A204.1 (cell line): Measurements from ENCODE around the gene FSHB.
A peak's percentile ranks its signal among the peaks of the same experiment; 100 is the strongest.
"Not testable (repeated sequence)": the region's sequence is repeated elsewhere in the genome, so short reads cannot be mapped to it uniquely, and the experiment has no call there.

ENCODE experiments used
- FAIRE-seq: peaks from 2 replicates; lab custom pipeline; 2012; peaks lifted over from hg19 to GRCh38; lab: Jason Lieb, UNC

The FSHB gene

GRCh38 chr11:30230714-30231113, at the start of gene FSHB:
FSHB (plus strand) TSS chr11:30231014; CDS start chr11:30231903, 889 bp downstream.
- FAIRE-seq, result no peak

DNA sequence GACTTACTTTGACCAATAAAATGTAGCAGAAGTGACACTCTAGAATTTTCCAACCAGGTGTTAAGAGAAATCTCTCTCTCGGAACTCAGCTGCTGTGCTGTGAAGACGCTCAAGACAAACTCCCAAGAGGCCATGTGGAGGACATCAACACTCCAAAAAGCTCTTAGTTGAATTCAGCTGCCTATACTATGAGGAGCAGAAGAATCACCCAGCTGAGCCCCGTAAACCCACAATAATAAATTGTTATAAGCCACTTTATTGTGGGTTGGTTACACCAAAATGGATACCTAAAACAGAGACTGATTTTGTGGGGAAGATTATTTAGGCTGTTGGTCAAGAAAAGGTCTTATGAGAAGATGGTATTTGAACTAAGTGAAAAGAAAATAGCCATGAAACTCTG, 44.1 kb upstream of the FSHB start:
- FAIRE-seq, result no peak

DNA sequence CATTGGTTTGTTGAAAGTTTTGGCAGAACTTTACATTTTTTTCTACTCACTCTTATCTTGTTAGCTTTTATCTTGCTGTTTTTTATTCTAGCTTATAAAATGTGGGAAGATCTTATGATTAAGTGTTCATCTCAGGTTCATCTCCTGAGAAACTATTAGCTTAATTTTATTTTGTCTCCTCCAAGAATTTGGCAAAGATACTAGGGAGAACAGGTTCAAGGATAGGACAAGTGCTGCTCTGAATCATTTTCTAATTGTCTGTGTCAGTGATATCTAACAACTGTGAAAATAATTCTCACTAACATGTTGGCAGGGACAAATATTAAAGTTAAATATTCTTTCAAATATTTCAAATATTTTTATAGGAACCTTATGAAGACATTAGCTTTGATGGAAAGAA, 38.2 kb upstream of the FSHB start:
- FAIRE-seq, result no peak

GRCh38 chr11:30196400-30197206, 34.2 kb upstream of the FSHB start:
- peak; percentile 68 for FAIRE-seq

- no peak for FAIRE-seq
Observed at GRCh38 chr11:30197869-30198268, 32.9 kb upstream of the FSHB start.

- not testable (repeated sequence) for FAIRE-seq
Observed at GRCh38 chr11:30202989-30203388, 27.8 kb upstream of the FSHB start.

GRCh38 chr11:30203850-30204249, 27.0 kb upstream of the FSHB start:
- no peak for FAIRE-seq

GRCh38 chr11:30206249-30206996, 24.4 kb upstream of the FSHB start:
- FAIRE-seq, result no peak

DNA sequence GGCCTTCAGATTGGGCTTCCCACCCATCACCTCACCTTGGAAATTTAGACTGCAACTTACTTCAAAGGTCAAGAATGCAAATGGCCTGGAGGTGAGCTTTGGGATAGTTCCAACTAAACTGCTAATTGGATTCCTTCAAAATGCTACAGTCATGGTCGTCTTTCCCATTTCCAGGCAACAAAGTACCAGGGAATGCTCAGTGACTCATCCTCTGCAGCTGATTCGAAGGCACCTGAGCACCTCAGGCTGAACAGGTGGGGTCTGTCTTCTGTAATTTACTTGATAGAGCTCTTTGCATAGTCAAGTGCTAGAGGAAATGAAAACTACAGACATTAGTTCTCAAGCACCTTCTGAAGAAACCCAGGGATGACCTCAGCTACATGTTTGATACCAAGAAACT, 20.5 kb upstream of the FSHB start:
- no peak for FAIRE-seq

DNA sequence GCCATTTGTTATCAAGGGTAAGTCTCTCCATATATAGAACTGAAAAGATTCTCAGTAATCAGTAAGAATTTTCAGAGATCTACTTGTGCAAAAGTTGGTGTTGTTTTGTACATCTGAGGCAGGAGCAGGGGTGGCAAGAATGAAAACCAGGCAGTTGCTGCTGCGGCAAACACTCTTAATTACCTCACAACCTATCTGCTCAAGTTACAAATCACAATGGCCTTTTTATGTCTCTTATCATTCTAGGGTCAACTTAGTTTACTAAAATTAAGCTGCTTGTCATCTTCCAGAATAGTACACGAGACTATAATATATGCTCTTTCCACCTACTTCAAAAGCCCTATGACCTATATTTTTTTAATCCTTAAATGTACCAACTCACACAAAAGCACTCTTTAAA, 14.3 kb upstream of the FSHB start:
- no peak for FAIRE-seq

DNA sequence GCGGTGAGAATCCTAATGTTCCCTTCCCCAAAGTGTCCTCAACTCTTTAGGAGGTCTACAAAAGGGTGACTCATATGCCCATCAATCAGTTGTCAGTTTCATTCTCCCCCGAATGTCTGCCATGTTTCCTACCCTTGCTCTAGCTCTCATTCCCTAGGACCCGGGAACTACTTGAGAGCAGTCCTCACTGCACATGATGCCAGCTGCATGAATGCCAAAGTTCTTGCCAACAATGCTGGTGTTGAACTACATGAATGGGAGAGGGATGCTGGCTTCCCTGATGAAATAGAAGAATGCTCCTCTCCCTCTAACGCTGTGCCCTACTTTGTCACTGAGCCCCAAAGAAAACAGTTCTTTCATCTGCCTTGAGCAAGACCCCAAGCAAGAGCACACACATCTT, 12.5 kb upstream of the FSHB start:
- FAIRE-seq, result no peak

DNA sequence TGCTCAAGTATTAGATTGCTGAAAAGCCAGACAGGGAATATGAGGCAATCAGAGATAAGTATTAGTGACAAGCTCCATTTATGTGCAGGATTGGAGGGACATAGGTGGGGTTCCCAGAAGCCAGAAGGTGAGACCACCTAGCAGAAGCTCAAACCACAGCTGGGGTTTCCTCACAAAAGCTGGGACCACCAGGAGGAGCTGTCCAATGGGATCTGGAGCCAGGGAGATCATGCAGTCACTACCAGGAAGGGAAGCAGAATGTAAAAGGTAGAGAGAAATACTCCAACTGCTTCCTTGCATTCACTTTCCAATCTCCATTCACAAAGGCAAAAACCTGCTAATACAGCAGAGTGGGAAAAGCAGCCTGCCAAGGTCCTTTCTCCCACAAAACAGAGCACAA, 5.2 kb upstream of the FSHB start:
- no peak for FAIRE-seq

DNA sequence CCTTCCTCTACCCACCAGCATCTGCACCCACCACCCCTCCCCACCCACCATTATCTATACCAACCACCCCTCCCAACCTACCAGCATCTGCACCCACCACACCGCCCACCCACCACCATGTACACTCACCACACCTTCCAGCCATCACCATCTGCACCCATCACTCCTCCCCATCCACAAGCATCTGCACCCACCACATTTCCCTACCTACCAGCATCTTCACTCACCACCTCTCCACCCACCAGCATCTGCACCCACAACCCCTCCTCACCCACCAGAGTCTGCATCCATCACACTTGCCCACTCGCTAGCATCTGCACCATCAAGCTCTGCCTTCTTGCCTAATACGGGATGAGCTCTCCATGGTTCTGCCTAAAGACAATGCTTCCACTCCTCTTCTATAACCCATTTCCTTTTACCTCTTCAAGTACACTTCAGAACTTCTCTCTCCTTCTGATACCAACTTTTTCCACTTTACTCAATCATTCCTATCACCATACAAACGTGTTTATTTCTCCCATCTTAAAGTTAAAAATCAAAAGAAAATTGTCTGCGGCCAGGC, 2.4 kb upstream of the FSHB start:
- no peak for FAIRE-seq

DNA sequence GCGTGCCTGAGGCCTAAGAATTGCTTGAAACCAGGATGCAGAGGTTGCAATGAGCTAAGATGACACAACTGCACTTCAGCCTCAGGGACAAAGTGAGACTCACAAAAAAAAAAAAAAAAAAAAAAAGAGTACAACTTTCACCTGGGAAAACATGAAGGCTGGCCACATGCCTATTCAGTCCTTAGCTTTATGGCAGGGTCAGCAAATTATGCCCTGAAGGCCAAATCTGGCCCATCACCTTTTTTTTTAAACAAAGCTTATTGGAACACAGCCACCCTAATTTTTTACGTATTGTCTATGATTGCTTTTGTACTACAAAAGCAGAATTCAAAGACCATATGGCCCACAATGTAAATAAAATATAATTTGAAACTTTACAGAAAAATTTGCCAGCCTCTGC, 8.2 kb downstream of the FSHB start:
- no peak for FAIRE-seq

DNA sequence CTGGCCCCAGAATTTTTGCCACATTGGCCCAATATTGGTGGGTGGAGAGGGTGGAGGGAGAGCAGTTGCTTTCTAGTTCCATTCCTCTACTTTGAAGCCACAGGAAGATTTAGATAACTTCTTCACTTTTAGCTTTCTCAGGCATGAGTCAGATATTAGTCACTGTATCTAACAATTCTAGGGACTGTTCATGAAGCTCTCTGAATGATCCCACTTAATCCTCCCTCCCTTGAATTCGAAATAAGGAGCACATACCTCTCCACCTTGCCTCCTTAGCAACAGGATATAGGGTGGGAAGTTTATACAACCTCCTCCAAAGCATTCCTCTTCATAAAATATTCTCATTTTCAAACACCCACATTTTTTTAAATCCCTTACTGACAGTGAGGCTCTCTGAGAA, 13.5 kb downstream of the FSHB start:
- peak; percentile 99 for FAIRE-seq

DNA sequence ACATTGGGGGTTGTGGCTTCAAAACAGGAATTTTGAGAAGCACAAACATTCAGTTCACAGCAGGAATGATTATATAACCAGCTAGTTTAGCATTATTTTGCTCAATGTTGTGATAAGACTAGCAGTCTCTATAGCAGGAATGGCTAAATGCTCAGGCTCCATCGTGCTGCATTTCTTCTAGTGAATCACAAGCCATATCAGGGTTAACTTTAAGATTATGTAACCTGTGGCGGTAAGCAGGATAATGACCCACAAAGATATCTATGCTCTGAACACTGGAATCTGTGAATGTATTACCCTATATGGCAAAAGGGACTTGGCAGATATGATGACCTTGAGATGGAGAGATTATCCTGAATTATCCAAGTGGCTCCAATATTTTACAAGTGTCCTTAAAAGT, 14.8 kb downstream of the FSHB start:
- peak; percentile 93 for FAIRE-seq

DNA sequence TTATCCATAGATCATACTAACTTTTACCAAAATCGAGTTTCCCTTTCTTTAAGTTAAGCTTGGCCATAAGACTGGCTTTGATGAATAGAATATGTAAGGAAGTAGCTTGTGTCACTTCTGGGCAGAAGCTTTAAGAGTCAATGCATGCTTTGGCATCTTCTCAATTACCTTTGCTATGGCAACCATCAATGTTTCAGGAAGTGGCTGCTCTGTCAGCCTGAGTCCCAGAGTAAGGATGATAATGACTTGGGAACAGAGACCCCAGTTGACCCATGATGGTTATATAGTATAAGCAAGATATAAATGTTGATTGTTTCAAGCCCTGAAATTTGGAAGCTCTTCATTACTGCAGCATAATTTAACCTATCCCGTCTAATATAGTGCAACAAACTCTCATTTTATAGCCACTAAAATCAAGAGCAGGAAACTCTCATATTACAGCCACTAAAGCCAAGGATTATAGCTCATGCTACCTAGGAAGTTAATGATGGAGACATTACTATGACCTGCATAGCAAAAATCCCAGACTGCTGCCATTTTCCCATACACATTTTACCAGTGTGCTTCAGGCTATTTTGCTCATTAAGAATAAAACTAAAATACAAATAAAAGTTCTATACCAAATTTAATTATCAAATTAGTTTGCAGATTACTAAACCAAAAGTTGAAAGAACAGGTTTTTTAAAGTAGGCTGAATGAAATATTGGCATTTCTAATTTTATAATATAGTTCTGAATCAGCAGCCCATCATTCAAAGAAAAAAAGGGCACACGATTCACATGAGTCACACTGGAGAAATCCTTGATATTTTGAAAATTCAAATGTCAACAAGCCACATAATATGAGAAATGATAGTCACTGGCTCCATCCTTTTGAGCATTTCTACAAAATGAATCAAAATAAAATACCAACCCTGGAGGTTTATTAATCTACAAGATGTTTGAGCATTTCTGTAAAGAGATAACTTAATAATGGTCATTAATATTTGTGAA, 23.8 kb downstream of the FSHB start:
- peak; percentile 95 for FAIRE-seq

GRCh38 chr11:30255637-30256036, 24.8 kb downstream of the FSHB start:
- no peak for FAIRE-seq

DNA sequence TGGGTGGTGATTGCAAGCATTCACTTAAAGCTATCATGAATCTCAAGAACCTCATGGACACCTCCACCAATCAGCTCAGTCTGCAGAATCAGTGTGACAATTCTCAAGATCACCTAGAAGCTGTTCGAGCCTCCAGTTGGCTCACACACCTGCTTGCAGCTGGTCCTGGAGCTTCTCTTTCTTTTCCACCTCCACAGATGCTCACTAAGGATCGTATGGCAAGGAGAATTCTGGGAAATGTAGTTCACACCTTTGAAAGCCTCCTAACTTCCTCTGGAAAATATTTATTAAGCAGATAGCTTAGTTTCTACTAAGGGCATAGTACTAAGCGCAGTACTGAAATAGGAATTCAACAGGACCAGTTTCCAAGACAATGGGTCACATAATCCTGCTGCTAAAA, 26.2 kb downstream of the FSHB start:
- FAIRE-seq, result no peak

DNA sequence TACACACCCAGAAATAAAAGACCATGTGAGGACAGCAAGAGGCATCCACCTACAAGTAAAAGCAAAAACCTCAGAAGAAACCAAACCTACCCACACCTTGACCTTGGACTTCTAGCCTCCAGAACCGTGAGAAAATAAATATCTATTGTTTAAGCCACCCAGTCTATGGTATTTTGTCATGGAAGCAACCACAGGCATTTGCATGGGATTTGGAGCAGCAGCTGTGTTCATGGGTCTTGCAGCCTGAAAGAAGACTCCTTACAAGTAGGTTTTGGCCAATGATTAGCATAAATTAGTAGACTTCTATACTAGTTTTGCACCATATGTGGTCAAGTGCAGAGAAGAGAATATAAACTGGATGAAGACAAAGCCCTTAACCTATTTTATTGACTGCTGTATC, 27.9 kb downstream of the FSHB start:
- no peak for FAIRE-seq

DNA sequence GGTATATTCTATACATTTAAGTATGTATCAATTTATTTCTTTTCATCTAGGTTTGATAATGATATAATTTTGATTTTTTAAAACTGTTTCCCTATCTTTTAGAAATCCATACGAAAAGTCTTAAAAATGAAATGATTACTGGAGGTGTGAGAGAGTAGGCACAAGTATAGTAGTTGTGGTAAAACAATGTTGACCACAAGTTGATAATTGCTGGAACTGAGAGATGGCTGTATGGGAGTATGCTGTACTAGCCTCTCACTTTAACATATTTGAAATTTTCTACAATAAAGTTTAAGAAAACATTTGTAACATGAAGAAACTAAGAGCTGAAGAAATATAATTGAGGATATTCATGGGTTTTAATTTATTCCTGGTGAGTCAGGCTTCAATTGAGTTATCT, 30.0 kb downstream of the FSHB start:
- FAIRE-seq, result no peak

DNA sequence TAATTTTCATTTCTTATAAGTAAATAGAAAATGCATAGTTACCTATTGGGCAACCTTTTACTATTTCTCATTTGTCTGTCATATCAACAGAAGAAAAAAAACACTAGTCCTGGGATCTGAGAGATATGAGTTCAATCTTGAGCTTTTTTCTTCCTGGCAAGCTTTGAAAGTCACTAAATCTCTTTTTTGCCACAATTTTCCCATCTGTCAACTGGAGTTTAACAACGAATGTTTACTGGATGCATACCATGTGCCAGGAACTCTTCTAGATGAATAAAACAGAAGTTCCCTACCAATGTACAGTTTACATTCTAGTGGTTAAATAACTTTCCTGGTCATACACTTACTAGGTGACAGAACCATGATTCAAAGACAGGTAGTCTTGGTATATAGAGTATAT, 31.0 kb downstream of the FSHB start:
- no peak for FAIRE-seq
